GM21737 (cell line): Measurements from ENCODE around the gene PSPH.
A peak's percentile ranks its signal among the peaks of the same experiment; 100 is the strongest.

Source experiments
- ATAC-seq: cut with Tn5 transposase; IDR thresholded peaks from one replicate; pipeline ENCODE4 v1.9.1; 2021; ENCODE audit warnings: mild to moderate bottlenecking, moderate library complexity; ENCODE audit not compliant: unreplicated experiment

PSPH gene

DNA sequence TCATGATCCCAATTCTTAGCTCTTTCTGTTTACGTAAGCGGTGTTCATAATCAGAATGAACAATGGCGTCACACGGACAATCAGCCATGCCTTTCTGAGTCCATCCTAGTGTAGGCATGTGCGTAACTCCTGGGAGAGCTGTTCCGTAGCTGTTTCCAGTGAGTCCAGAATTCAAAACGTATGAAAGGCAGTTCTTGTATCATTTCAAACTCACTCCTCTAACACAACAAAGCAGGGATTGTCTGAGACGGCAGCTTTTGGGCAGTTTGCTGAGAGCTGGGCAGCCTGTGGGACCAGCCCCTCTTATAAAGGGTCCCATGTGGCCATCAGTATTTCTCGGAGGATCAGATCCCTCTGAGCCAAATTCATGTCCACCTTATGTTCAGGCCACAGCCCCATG lies 43.4 kb downstream of the PSPH start:
- no peak for ATAC-seq

DNA sequence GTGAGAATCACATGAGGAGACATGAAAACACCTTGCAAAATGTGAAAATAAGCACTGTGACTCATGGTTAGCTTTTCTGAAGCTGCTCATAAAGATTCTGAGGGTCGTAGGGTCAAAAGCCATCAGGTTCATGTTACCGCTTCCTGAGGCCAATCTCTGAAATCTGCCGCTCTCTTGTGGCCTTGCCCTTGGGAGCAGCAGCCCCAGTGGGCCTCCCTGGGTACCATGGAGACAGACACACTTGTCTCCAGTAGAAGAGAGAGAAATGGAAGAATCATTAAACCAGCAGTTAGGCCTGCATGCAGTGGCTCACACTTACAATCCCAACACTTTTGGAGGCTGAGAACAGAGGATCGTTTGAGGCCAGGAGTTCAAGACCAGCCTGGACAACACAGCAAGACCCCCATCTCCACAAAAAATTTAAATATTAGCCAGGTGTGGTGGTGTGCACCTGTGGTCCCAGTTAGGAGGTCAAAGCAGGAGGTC lies 44.0 kb downstream of the PSPH start:
- no peak for ATAC-seq

DNA sequence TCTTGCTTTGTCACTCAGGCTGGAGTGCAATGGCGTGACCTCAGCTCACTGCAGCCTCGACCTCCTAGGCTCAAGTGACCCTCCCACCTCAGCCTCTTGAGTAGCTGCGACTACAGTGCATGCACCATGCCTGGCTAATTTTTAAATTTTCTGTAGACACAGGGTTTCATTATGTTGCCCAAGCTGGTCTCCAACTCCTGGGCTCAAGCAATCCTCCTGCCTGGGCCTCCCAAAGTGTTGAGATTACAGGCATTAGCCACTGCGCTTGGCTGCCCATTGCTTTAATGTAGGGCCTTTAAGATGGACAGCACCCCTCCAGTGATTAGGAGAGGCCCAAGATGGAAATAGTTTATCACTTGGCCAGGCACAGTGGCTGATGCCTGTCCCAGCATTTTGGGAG lies 47.5 kb downstream of the PSPH start:
- ATAC-seq = no peak

- no peak for ATAC-seq
Measured at GRCh38 chr7:55996856-55997500, 54.3 kb downstream of the PSPH start.

DNA sequence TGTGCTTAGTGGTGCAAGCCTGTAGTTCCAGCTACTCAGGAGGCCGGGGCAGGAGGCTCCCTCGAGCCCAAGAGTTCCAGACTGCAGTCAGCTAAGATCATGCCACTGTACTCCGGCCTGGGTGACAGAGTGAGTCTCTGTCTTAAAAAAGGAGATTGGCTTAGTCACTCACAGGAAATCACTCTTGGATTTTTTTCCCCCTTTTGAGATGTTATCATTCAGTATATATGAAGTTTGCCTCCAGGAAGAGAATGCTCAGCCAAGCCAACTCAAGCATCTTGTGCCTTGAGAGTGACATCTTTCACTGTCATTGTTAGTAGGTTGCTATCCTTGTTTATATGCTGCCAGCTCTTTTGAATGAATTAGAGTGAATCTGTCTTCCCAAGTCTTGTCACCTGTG lies 58.9 kb downstream of the PSPH start:
- no peak for ATAC-seq

GRCh38 chr7:55983537-55983936 lies 67.7 kb downstream of the PSPH start:
- ATAC-seq = no peak

GRCh38 chr7:55980266-55980665 lies 71.0 kb downstream of the PSPH start:
- ATAC-seq = no peak

- ATAC-seq = no peak
Measured at GRCh38 chr7:55977831-55978230, 73.4 kb downstream of the PSPH start.

GRCh38 chr7:55975988-55976633 lies 75.1 kb downstream of the PSPH start:
- no peak for ATAC-seq

DNA sequence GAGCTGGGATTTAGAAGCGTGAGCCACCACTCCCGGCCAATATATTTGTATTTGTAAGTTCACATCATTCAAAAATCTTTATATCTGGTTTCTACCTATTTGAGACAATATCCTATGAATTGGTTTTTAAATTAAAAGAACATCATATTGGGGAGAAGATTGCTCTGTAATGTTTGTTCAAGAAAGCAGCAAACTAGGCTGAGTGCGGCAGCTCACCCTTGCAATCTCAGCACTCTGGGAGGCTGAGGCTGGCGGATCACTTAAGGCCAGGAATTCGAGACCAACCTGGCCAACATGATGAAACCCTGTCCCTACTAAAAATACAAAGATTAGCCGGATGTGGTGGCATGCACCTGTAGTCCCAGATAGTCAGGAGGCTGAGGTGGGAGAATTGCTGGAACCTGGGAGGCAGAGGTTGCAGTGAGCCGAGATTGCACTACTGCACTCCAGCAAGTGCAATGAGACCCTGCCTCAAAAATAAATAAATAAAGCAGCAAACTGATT lies 77.4 kb downstream of the PSPH start:
- ATAC-seq = no peak

GRCh38 chr7:55970978-55971377 lies 80.3 kb downstream of the PSPH start:
- ATAC-seq = no peak

GRCh38 chr7:55970561-55970960 lies 80.7 kb downstream of the PSPH start:
- no peak for ATAC-seq

DNA sequence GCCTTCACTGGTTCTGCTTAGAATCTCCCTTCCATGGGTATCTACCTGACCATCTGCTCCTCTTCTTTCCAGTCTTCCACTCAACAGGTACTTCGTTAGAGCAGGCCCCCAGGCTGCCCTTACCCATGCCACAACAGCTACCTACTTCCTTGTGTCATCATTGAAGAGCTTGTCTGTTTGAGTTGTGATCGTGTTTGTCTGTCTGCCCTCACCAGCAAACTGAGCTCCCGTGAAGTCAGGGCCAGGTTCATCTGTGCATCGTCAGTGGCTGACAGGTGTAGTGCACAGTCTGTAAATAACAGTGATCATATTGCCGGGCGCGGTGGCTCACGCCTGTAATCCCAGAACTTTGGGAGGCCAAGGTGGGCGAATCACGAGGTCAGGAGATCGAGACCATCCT lies 81.9 kb downstream of the PSPH start:
- ATAC-seq = no peak

DNA sequence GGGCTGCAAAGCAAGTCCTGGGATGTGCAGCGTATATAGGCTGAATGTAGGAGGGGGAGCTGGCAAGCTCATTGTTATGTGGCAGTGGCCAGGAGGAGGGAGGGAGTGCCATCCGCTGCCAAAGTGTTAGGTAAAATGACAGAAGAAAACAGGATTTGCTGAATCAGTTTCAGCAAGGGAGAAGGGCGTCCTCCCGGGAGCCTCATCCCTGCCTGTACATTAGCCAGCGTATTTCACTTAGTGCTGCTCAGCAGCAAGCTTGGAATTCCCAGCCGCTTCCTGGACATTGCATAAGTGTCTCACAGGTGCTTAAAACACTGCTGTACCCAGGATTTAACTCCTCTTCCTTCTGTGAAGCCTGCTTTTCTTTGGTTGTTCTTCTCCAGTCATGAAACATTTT lies 84.4 kb downstream of the PSPH start:
- ATAC-seq = no peak

- no peak for ATAC-seq
Measured at GRCh38 chr7:55965805-55966421, 85.3 kb downstream of the PSPH start.

- no peak for ATAC-seq
Measured at GRCh38 chr7:55965100-55965470, 86.2 kb downstream of the PSPH start.

DNA sequence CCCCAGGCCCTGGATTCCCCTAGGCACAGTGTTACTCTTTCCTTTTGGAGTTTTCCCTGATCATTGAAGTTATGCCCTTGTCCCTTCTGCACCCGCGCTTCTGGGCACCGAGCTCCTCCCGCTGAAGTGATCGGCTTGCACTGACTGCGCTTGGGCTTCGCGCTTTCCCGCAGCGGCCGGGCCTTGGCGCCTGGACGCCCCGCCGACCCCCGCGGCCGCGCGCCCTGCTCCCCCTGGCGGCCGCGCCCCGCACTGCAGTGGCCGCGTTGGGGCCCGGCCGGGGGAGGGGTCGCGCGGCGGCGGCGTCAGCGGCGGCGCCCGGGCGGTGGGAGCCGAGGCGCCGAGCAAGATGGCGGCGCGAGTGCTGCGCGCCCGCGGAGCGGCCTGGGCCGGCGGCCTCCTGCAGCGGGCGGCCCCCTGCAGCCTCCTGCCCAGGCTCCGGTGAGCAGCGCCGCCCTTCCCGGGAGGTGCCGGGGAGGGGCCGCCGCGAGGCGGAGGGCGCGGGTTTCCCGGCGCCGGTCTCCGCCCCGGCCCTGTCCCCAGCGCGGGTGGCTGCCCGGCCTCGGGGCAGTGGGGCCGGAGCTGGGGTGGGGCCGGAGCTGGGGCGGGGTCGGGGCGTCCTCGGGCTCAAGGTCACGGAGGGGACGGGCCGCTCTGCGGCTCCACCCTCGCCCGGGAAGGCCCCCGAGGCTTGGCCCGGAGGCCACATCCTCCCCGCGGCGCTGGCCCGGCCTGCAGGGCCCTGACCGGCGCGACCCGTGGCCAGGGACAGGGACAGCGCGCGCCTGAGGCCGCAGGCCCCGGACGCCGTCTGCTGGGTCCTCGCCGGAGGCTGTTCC lies 86.8 kb downstream of the PSPH start, which contains the start of gene NIPSNAP2:
NIPSNAP2 (plus strand) TSS at position 325 of the 839 bp plus-strand sequence; CDS start at position 350, 25 bp downstream.
- ATAC-seq = peak; percentile 81

DNA sequence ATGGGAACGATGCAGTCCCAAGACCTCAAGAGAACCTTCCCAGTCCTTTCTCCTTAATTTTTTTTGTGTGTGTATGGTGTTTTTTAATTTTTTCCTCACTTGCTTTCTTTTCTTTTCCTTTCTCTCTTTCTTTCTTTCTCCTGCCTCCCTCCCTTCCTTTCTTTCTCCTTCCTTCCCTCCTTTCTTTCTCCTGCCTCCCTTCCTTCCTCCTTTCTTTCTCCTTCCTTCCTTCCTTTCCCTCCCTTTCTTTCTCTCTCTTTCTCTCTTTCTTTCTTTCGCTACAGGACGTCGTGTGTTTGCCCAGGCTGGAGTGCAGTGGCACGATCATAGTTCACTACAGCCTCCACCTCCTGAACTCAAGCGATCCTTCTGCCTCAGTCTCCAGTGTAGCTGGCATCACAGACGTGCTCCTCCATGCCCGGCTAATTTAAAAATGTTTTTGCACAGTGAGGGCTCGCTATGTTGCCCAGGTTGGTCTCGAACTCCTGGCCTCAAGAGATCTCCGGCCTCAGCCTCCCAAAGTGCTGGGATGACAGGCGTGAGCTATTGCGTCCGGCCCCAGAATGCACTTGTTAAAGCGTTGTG lies 87.6 kb downstream of the PSPH start:
- ATAC-seq = no peak

DNA sequence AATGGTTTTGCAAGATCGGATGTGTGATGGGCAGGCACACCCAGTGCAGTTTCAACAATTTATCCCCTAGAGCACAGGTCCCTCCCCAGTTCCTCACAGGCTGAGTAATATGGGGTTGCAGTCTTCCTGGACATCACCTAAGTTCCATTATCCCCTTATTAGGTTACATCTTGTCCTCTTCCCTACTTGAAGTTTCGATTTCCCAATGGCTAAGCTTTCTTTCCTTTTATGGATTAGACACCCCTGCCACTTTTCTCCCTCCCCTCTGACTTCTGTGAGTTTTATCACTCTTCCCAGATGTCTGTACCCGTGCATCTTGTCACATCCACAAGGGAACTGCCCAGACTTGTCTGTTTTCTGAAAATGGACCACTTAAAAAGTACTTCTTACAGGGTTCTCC lies 89.2 kb downstream of the PSPH start:
- ATAC-seq = no peak
